Dendritic cell treated with granulocyte-macrophage colony-stimulating factor and Interleukin-4, amounts not matched to agents 40 ng/mL and 50 ng/mL, for 4 days (primary cell): ENCODE measurements around the gene ZNF778.
"Not testable (repeated sequence)": the region's sequence is repeated elsewhere in the genome, so short reads cannot be mapped to it uniquely, and the experiment has no call there.

Source experiments
- H3K27ac Mint-ChIP-seq: one replicate; pipeline ENCODE4 v1.8.0; 2022; ENCODE audit warnings: mild to moderate bottlenecking, mixed read lengths
- H3K27me3 Mint-ChIP-seq: one replicate; pipeline ENCODE4 v1.8.0; 2022; ENCODE audit warnings: mild to moderate bottlenecking, mixed read lengths
- H3K36me3 Mint-ChIP-seq: one replicate; pipeline ENCODE4 v1.8.0; 2022; ENCODE audit warnings: low read depth, mixed read lengths
- H3K4me1 Mint-ChIP-seq: one replicate; pipeline ENCODE4 v1.8.0; 2022; ENCODE audit warnings: low read depth, mixed read lengths
- H3K4me3 Mint-ChIP-seq: one replicate; pipeline ENCODE4 v1.8.0; 2022; ENCODE audit warnings: mild to moderate bottlenecking, moderate library complexity, mixed read lengths
- H3K9me3 Mint-ChIP-seq: one replicate; pipeline ENCODE4 v1.8.0; 2022; ENCODE audit warnings: mixed read lengths
- intact Hi-C: fragments of 100-400 bp; cut with micrococcal nuclease; formaldehyde crosslinking; loops from one replicate; pipeline ENCODE4 v1.15.0; 2022

Gene ZNF778

GRCh38 chr16:89175280-89176146 is 42.0 kb upstream of the ZNF778 start:
- Mint-ChIP-seq H3K27ac (no peak overlapping the region), H3K4me1 (peaks cover 6% of the 10 kb centered on the region), H3K27me3 (peaks cover 60% of the 10 kb centered on the region), H3K36me3 (no peaks in the 10 kb centered on the region), H3K9me3 (no peaks in the 10 kb centered on the region), H3K4me3 (no peak overlapping the region)
- intact Hi-C loops, result no loop called here

GRCh38 chr16:89176147-89176690 is 41.3 kb upstream of the ZNF778 start:
- Mint-ChIP-seq H3K4me1 (no peaks in the 10 kb centered on the region), H3K27me3 (peaks cover 59% of the 10 kb centered on the region), H3K27ac (no peak overlapping the region), H3K9me3 (no peaks in the 10 kb centered on the region), H3K4me3 (no peak overlapping the region), H3K36me3 (no peaks in the 10 kb centered on the region)
- intact Hi-C loops, result no loop called here

GRCh38 chr16:89176717-89177116 is 40.8 kb upstream of the ZNF778 start:
- no peaks in the 10 kb centered on the region for H3K9me3 Mint-ChIP-seq
- H3K36me3 Mint-ChIP-seq, result no peaks in the 10 kb centered on the region
- H3K4me1 Mint-ChIP-seq, result no peaks in the 10 kb centered on the region
- no peak overlapping the region for H3K4me3 Mint-ChIP-seq
- H3K27me3 Mint-ChIP-seq, result peaks cover 62% of the 10 kb centered on the region
- no peak overlapping the region for H3K27ac Mint-ChIP-seq
- intact Hi-C loops, result no loop called here

GRCh38 chr16:89177501-89177900 is 40.0 kb upstream of the ZNF778 start:
- Mint-ChIP-seq H3K36me3 (no peaks in the 10 kb centered on the region), H3K27me3 (peaks cover 55% of the 10 kb centered on the region), H3K9me3 (no peaks in the 10 kb centered on the region), H3K4me3 (no peak overlapping the region), H3K27ac (no peak overlapping the region), H3K4me1 (no peaks in the 10 kb centered on the region)
- intact Hi-C loops, result no loop called here

- intact Hi-C loops, result no loop called here
- Mint-ChIP-seq H3K4me1 (no peaks in the 10 kb centered on the region), H3K9me3 (no peaks in the 10 kb centered on the region), H3K4me3 (no peak overlapping the region), H3K27me3 (peaks cover 55% of the 10 kb centered on the region), H3K36me3 (no peaks in the 10 kb centered on the region), H3K27ac (no peak overlapping the region)
These were observed 38.9 kb upstream of the ZNF778 start for GRCh38 chr16:89178453-89179147.

GRCh38 chr16:89179148-89179484 is 38.4 kb upstream of the ZNF778 start:
- Mint-ChIP-seq H3K4me3 (no peak overlapping the region), H3K36me3 (no peaks in the 10 kb centered on the region), H3K4me1 (no peaks in the 10 kb centered on the region), H3K27me3 (peaks cover 55% of the 10 kb centered on the region), H3K9me3 (no peaks in the 10 kb centered on the region), H3K27ac (no peak overlapping the region)
- intact Hi-C loops, result no loop called here

GRCh38 chr16:89179656-89180315 is 37.7 kb upstream of the ZNF778 start:
- Mint-ChIP-seq H3K4me3 (no peak overlapping the region), H3K27me3 (peaks cover 54% of the 10 kb centered on the region), H3K4me1 (no peaks in the 10 kb centered on the region), H3K27ac (no peak overlapping the region), H3K36me3 (no peaks in the 10 kb centered on the region), H3K9me3 (no peaks in the 10 kb centered on the region)
- intact Hi-C loops, result no loop called here

- Mint-ChIP-seq H3K4me1 (no peaks in the 10 kb centered on the region), H3K36me3 (no peaks in the 10 kb centered on the region), H3K9me3 (no peaks in the 10 kb centered on the region), H3K27me3 (peaks cover 49% of the 10 kb centered on the region), H3K27ac (no peak overlapping the region), H3K4me3 (no peak overlapping the region)
- intact Hi-C loops, result no loop called here
These were observed 34.0 kb upstream of the ZNF778 start for GRCh38 chr16:89183463-89183862.

- intact Hi-C loops, result no loop called here
- Mint-ChIP-seq H3K36me3 (no peaks in the 10 kb centered on the region), H3K4me3 (no peak overlapping the region), H3K9me3 (no peaks in the 10 kb centered on the region), H3K27ac (no peak overlapping the region), H3K27me3 (peaks cover 53% of the 10 kb centered on the region), H3K4me1 (no peaks in the 10 kb centered on the region)
These were observed 33.4 kb upstream of the ZNF778 start for GRCh38 chr16:89183975-89184676.

GRCh38 chr16:89184677-89184932 is 32.9 kb upstream of the ZNF778 start:
- Mint-ChIP-seq H3K36me3 (no peaks in the 10 kb centered on the region), H3K9me3 (no peaks in the 10 kb centered on the region), H3K27ac (no peak overlapping the region), H3K27me3 (peaks cover 52% of the 10 kb centered on the region), H3K4me1 (no peaks in the 10 kb centered on the region), H3K4me3 (no peak overlapping the region)
- intact Hi-C loops, result no loop called here

- Mint-ChIP-seq H3K4me1 (no peaks in the 10 kb centered on the region), H3K9me3 (no peaks in the 10 kb centered on the region), H3K4me3 (no peak overlapping the region), H3K36me3 (no peaks in the 10 kb centered on the region), H3K27me3 (peaks cover 53% of the 10 kb centered on the region), H3K27ac (no peak overlapping the region)
- intact Hi-C loops, result no loop called here
These were observed 32.3 kb upstream of the ZNF778 start for GRCh38 chr16:89184933-89185794.

- H3K36me3 Mint-ChIP-seq, H3K4me3 Mint-ChIP-seq, H3K27ac Mint-ChIP-seq, H3K4me1 Mint-ChIP-seq, H3K9me3 Mint-ChIP-seq, intact Hi-C loops: not testable (repeated sequence)
- peaks cover 52% of the 10 kb centered on the region for H3K27me3 Mint-ChIP-seq
These were observed 31.5 kb upstream of the ZNF778 start for GRCh38 chr16:89185887-89186592.

- H3K4me3 Mint-ChIP-seq, H3K36me3 Mint-ChIP-seq, H3K9me3 Mint-ChIP-seq, H3K4me1 Mint-ChIP-seq, intact Hi-C loops, H3K27ac Mint-ChIP-seq: not testable (repeated sequence)
- H3K27me3 Mint-ChIP-seq, result peaks cover 51% of the 10 kb centered on the region
These were observed 30.9 kb upstream of the ZNF778 start for GRCh38 chr16:89186593-89187031.
